ENCODE data around the gene CCDC17. TPM values are rescaled to one million over a fixed set of nuclear protein-coding genes. Genes with fewer than 3 reads are reported as not detected.

Gene CCDC17
- total and polyA plus RNA-seq, 2 experiments from 2014 or later: 0.57 to 2.2 TPM

GRCh38 chr1:45666836-45667235, 43.0 kb upstream of the CCDC17 start (continued):
- TF ChIP-seq ZNF114 (CRISPR knock-in tag; IDR thresholded peaks at IDR 0.05) (no peak), STAT1 (IDR thresholded peaks at IDR 0.05; ENCODE audit: unreplicated experiment) (no peak), NANOG (IDR thresholded peaks at IDR 0.05; ENCODE audit: borderline replicate concordance) (no peak), ZNF331 (CRISPR knock-in tag; IDR thresholded peaks at IDR 0.05; ENCODE audit: low read depth) (no peak)
- TF ChIP-seq, protein P1, sequence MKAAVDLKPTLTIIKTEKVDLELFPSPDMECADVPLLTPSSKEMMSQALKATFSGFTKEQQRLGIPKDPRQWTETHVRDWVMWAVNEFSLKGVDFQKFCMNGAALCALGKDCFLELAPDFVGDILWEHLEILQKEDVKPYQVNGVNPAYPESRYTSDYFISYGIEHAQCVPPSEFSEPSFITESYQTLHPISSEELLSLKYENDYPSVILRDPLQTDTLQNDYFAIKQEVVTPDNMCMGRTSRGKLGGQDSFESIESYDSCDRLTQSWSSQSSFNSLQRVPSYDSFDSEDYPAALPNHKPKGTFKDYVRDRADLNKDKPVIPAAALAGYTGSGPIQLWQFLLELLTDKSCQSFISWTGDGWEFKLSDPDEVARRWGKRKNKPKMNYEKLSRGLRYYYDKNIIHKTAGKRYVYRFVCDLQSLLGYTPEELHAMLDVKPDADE (IDR thresholded peaks at IDR 0.05): no peak

GRCh38 chr1:45660336-45660735, 36.5 kb upstream of the CCDC17 start:
- Histone ChIP-seq H3K4me3 (no peak overlapping the region), H3K4me2 (no peak overlapping the region), H3K9me2 (ENCODE audit: insufficient read depth) (no peaks in the 10 kb centered on the region), H2AFZ (no peak overlapping the region), H3F3A (replicated peaks; ENCODE audit: low read depth) (0 out of 2 replicates have a peak, but pooled peaks cover 5% of the 10 kb centered on the region), H3K27ac (ENCODE audit: low read depth) (no peak overlapping the region), H3K79me2 (replicated peaks; ENCODE audit: insufficient read depth) (peaks cover 79% of the 10 kb centered on the region), H3K4me1 (ENCODE audit: insufficient read depth) (no peaks in the 10 kb centered on the region), H3K27me3 (ENCODE audit: insufficient read depth) (no peaks in the 10 kb centered on the region), H4K20me1 (replicated peaks; ENCODE audit: insufficient read depth) (peaks cover 35% of the 10 kb centered on the region), H3K36me3 (ENCODE audit: insufficient read depth) (peaks cover 44% of the 10 kb centered on the region)
- peaks cover 4% of the 10 kb centered on the region for H3K27me3 Mint-ChIP-seq (ENCODE audit: insufficient read depth, low read depth, poor library complexity)
- H3K4me1 Mint-ChIP-seq: peaks cover 6% of the 10 kb centered on the region
- DNase-seq (ENCODE audit: low spot score): no peak
- H3K36me3 Mint-ChIP-seq (ENCODE audit: low read depth): peaks cover 59% of the 10 kb centered on the region
- ATAC-seq: no peak
- H3K9me3 Mint-ChIP-seq: no peaks in the 10 kb centered on the region
- H3K4me3 Mint-ChIP-seq: no peak overlapping the region
- H3K27ac Mint-ChIP-seq: no peak overlapping the region
- TF ChIP-seq POLR2AphosphoS5 (IDR thresholded peaks at IDR 0.05; ENCODE audit: low read depth) (no peak), CTCF (conservative IDR thresholded peaks at IDR 0.05; ENCODE audit: low read depth in 2 of 2) (no peak), EZH2phosphoT487 (IDR thresholded peaks at IDR 0.05; ENCODE audit: unreplicated experiment) (no peak), JUNB (IDR thresholded peaks at IDR 0.05; ENCODE audit: unreplicated experiment) (no peak), STAT1 (IDR thresholded peaks at IDR 0.05; ENCODE audit: unreplicated experiment) (no peak), ZNF114 (CRISPR knock-in tag; IDR thresholded peaks at IDR 0.05) (no peak), CREB1 (CRISPR knock-in tag; IDR thresholded peaks at IDR 0.05; ENCODE audit: low read depth) (no peak), ZNF331 (CRISPR knock-in tag; IDR thresholded peaks at IDR 0.05; ENCODE audit: low read depth) (no peak), NANOG (IDR thresholded peaks at IDR 0.05; ENCODE audit: borderline replicate concordance) (no peak), EZH2 (IDR thresholded peaks at IDR 0.05; ENCODE audit: low read depth, unreplicated experiment) (no peak)
- TF ChIP-seq, protein P2, sequence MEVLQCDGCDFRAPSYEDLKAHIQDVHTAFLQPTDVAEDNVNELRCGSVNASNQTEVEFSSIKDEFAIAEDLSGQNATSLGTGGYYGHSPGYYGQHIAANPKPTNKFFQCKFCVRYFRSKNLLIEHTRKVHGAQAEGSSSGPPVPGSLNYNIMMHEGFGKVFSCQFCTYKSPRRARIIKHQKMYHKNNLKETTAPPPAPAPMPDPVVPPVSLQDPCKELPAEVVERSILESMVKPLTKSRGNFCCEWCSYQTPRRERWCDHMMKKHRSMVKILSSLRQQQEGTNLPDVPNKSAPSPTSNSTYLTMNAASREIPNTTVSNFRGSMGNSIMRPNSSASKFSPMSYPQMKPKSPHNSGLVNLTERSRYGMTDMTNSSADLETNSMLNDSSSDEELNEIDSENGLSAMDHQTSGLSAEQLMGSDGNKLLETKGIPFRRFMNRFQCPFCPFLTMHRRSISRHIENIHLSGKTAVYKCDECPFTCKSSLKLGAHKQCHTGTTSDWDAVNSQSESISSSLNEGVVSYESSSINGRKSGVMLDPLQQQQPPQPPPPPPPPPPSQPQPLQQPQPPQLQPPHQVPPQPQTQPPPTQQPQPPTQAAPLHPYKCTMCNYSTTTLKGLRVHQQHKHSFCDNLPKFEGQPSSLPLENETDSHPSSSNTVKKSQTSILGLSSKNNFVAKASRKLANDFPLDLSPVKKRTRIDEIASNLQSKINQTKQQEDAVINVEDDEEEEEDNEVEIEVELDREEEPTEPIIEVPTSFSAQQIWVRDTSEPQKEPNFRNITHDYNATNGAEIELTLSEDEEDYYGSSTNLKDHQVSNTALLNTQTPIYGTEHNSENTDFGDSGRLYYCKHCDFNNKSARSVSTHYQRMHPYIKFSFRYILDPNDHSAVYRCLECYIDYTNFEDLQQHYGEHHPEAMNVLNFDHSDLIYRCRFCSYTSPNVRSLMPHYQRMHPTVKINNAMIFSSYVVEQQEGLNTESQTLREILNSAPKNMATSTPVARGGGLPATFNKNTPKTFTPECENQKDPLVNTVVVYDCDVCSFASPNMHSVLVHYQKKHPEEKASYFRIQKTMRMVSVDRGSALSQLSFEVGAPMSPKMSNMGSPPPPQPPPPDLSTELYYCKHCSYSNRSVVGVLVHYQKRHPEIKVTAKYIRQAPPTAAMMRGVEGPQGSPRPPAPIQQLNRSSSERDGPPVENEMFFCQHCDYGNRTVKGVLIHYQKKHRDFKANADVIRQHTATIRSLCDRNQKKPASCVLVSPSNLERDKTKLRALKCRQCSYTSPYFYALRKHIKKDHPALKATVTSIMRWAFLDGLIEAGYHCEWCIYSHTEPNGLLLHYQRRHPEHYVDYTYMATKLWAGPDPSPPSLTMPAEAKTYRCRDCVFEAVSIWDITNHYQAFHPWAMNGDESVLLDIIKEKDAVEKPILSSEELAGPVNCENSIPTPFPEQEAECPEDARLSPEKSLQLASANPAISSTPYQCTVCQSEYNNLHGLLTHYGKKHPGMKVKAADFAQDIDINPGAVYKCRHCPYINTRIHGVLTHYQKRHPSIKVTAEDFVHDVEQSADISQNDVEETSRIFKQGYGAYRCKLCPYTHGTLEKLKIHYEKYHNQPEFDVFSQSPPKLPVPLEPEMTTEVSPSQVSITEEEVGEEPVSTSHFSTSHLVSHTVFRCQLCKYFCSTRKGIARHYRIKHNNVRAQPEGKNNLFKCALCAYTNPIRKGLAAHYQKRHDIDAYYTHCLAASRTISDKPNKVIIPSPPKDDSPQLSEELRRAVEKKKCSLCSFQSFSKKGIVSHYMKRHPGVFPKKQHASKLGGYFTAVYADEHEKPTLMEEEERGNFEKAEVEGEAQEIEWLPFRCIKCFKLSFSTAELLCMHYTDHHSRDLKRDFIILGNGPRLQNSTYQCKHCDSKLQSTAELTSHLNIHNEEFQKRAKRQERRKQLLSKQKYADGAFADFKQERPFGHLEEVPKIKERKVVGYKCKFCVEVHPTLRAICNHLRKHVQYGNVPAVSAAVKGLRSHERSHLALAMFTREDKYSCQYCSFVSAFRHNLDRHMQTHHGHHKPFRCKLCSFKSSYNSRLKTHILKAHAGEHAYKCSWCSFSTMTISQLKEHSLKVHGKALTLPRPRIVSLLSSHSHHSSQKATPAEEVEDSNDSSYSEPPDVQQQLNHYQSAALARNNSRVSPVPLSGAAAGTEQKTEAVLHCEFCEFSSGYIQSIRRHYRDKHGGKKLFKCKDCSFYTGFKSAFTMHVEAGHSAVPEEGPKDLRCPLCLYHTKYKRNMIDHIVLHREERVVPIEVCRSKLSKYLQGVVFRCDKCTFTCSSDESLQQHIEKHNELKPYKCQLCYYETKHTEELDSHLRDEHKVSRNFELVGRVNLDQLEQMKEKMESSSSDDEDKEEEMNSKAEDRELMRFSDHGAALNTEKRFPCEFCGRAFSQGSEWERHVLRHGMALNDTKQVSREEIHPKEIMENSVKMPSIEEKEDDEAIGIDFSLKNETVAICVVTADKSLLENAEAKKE (CRISPR knock-in tag; IDR thresholded peaks at IDR 0.05): no peak
- TF ChIP-seq, protein P1 (IDR thresholded peaks at IDR 0.05): no peak

All from GM23338 (cell line).